Upper lobe of left lung (tissue), 4 donors: Measurements from ENCODE around the gene SNX21.

Source experiments
- EP300 ChIP-seq, 4 donors: sonication (generic); formaldehyde crosslinking; IDR thresholded peaks; one replicate each; pipeline ENCODE4 v1.5.1; 2017; ENCODE audit warnings: antibody characterized with exemption in 4 of 4, control low read depth in 2 of 4
- TF ChIP-seq, protein P1 (sequence below), 6 experiments: fragments of 450-650 bp in 4 of 6; fragments of 200-600 bp in 2 of 6; sonication (generic) in 2 of 6; IDR thresholded peaks; one replicate each; pipeline ENCODE4 v1.5.1; 2016 to 2019; ENCODE audit warnings: antibody characterized with exemption in 6 of 6

DNA sequence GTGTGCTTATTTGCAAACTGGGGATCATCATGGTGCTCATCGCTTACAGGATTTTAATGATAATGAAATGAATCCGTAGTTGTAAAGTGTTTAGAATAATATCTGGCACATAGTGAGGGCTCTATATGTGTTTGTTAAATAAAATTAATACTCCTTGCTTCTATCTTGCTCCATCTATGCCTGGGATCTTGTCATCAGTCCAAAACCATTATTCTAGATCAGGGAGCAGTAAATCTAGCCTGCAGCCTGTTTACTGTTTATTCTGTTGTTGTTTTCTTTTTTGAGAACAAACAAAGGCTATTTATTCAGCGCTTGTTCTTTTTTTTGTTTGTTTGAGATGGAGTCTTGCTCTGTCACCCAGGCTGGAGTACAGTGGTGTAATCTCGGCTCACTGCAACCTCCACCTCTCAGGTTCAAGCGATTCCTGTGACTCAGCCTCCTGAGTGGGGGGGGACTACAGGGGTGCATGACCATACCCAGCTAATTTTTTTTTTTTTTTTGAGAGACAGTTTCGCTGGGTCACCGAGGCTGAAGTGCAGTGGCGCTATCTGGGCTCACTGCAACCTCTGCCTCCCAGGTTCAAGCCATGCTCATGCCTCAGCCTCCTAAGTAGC, 15.5 kb downstream of the SNX21 start:
- no peak for TF ChIP-seq EP300 (IDR thresholded peaks at IDR 0.05)
- TF ChIP-seq, protein P1, sequence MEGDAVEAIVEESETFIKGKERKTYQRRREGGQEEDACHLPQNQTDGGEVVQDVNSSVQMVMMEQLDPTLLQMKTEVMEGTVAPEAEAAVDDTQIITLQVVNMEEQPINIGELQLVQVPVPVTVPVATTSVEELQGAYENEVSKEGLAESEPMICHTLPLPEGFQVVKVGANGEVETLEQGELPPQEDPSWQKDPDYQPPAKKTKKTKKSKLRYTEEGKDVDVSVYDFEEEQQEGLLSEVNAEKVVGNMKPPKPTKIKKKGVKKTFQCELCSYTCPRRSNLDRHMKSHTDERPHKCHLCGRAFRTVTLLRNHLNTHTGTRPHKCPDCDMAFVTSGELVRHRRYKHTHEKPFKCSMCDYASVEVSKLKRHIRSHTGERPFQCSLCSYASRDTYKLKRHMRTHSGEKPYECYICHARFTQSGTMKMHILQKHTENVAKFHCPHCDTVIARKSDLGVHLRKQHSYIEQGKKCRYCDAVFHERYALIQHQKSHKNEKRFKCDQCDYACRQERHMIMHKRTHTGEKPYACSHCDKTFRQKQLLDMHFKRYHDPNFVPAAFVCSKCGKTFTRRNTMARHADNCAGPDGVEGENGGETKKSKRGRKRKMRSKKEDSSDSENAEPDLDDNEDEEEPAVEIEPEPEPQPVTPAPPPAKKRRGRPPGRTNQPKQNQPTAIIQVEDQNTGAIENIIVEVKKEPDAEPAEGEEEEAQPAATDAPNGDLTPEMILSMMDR (IDR thresholded peaks at IDR 0.05): no peak
